NCI-H460 (cell line): ENCODE data around the gene XPC. TPM values are rescaled to one million over a fixed set of nuclear protein-coding genes. Genes with fewer than 3 reads are reported as not detected.

Source experiments
- DNase-seq: peaks from one replicate; pipeline ENCODE4 v3.0.0-alpha.2; 2016; ENCODE audit warnings: low read depth; ENCODE audit errors: extremely low read depth
- total RNA-seq: library from RNA; depleted of rRNA; stranded (reverse); fragments of >200 nt; shearing (Covaris generic); gene quantifications from 2 replicates; pipeline ENCODE4 v1.2.3, GENCODE V29; 2014

Gene XPC
- total RNA-seq, 1 experiment from 2014 or later: 33.8 TPM

GRCh38 chr3:14137004-14137403, 41.4 kb downstream of the XPC start:
- DNase-seq: no peak

- no peak for DNase-seq
Observed at GRCh38 chr3:14135581-14135980, 42.8 kb downstream of the XPC start.

- DNase-seq: no peak
Observed at GRCh38 chr3:14134291-14134690, 44.1 kb downstream of the XPC start.

- no peak for DNase-seq
Observed at GRCh38 chr3:14133876-14134275, 44.5 kb downstream of the XPC start.

GRCh38 chr3:14133188-14133800, 45.1 kb downstream of the XPC start:
- no peak for DNase-seq

- DNase-seq: no peak
Observed at GRCh38 chr3:14132689-14133088, 45.7 kb downstream of the XPC start.

GRCh38 chr3:14132120-14132519, 46.3 kb downstream of the XPC start:
- DNase-seq: no peak

GRCh38 chr3:14131134-14131533, 47.3 kb downstream of the XPC start:
- DNase-seq: no peak

GRCh38 chr3:14130707-14131106, 47.7 kb downstream of the XPC start:
- no peak for DNase-seq

- DNase-seq: no peak
Observed at GRCh38 chr3:14130230-14130629, 48.2 kb downstream of the XPC start.

GRCh38 chr3:14129296-14129695, 49.1 kb downstream of the XPC start:
- DNase-seq: no peak

- DNase-seq: no peak
Observed at GRCh38 chr3:14128724-14129123, 49.7 kb downstream of the XPC start.

- no peak for DNase-seq
Observed at GRCh38 chr3:14127516-14128161, 50.8 kb downstream of the XPC start.

- DNase-seq: no peak
Observed at GRCh38 chr3:14126887-14127505, 51.4 kb downstream of the XPC start.

GRCh38 chr3:14126017-14126886, 52.1 kb downstream of the XPC start:
- no peak for DNase-seq

GRCh38 chr3:14125193-14126016, 53.0 kb downstream of the XPC start:
- DNase-seq: peak; percentile 47

- DNase-seq: peak; percentile 97
Observed at GRCh38 chr3:14124615-14125192, 53.7 kb downstream of the XPC start, which contains the start of the genes CHCHD4 and TMEM43. TSS of gene CHCHD4 (minus strand) at chr3:14124870. CDS start at chr3:14124676, 194 bp downstream. TSS of gene TMEM43 (plus strand) at chr3:14125052. CDS start at chr3:14125194, 142 bp downstream.

- no peak for DNase-seq
Observed at GRCh38 chr3:14124223-14124614, 54.2 kb downstream of the XPC start.

GRCh38 chr3:14123308-14124222, 54.8 kb downstream of the XPC start:
- no peak for DNase-seq
